ENCODE data around the gene A3GALT2.
"Not testable (repeated sequence)": the region's sequence is repeated elsewhere in the genome, so short reads cannot be mapped to it uniquely, and the experiment has no call there.

Gene A3GALT2

GRCh38 chr1:33314416-33314815, 6.5 kb downstream of the A3GALT2 start:
- no peak for DNase-seq (ENCODE audit: low read depth in 3 of 3)

GRCh38 chr1:33312413-33312749, 8.5 kb downstream of the A3GALT2 start:
- no peak for DNase-seq (ENCODE audit: low read depth in 3 of 3)

GRCh38 chr1:33311706-33312412, 9.0 kb downstream of the A3GALT2 start:
- DNase-seq (ENCODE audit: low read depth in 3 of 3), result no peak

GRCh38 chr1:33310702-33311101, 10.2 kb downstream of the A3GALT2 start:
- DNase-seq (ENCODE audit: low read depth in 3 of 3), result no peak

GRCh38 chr1:33309351-33309750, 11.5 kb downstream of the A3GALT2 start:
- DNase-seq (ENCODE audit: low read depth in 3 of 3), result not testable (repeated sequence)

- DNase-seq (ENCODE audit: low read depth in 3 of 3), result no peak
Observed at GRCh38 chr1:33307494-33307864, 13.4 kb downstream of the A3GALT2 start.

- no peak for DNase-seq (ENCODE audit: low read depth in 3 of 3)
Observed at GRCh38 chr1:33306653-33307493, 14.0 kb downstream of the A3GALT2 start.

GRCh38 chr1:33305816-33306652, 14.9 kb downstream of the A3GALT2 start:
- DNase-seq (ENCODE audit: low read depth in 3 of 3), result no peak

GRCh38 chr1:33305016-33305415, 15.9 kb downstream of the A3GALT2 start:
- no peak for DNase-seq (ENCODE audit: low read depth in 3 of 3)

- no peak for DNase-seq (ENCODE audit: low read depth in 3 of 3)
Observed at GRCh38 chr1:33302325-33302724, 18.6 kb downstream of the A3GALT2 start.

GRCh38 chr1:33301273-33301984, 19.5 kb downstream of the A3GALT2 start:
- DNase-seq (ENCODE audit: low read depth in 3 of 3), result no peak

GRCh38 chr1:33300673-33301072, 20.2 kb downstream of the A3GALT2 start:
- DNase-seq (ENCODE audit: low read depth in 3 of 3), result no peak

GRCh38 chr1:33299461-33300155, 21.3 kb downstream of the A3GALT2 start:
- DNase-seq (ENCODE audit: low read depth in 3 of 3), result no peak

- DNase-seq (ENCODE audit: low read depth in 3 of 3), result peak; percentile 26 to 30 (median 29)
Observed at GRCh38 chr1:33298623-33299277, 22.1 kb downstream of the A3GALT2 start.

GRCh38 chr1:33297911-33298622, 22.8 kb downstream of the A3GALT2 start:
- DNase-seq (ENCODE audit: low read depth in 3 of 3), result no peak

GRCh38 chr1:33296824-33297223, 24.1 kb downstream of the A3GALT2 start:
- no peak for DNase-seq (ENCODE audit: low read depth in 3 of 3)

GRCh38 chr1:33296082-33296458, 24.8 kb downstream of the A3GALT2 start:
- DNase-seq (ENCODE audit: low read depth in 3 of 3), result no peak

- peak; percentile 68 to 79 (median 73) for DNase-seq (ENCODE audit: low read depth in 3 of 3)
Observed at GRCh38 chr1:33295450-33296081, 25.3 kb downstream of the A3GALT2 start.

GRCh38 chr1:33295023-33295422, 25.9 kb downstream of the A3GALT2 start:
- DNase-seq (ENCODE audit: low read depth in 3 of 3), result no peak
